Activated CD4-positive, alpha-beta T cell treated with anti-CD3 and anti-CD28 coated beads for 36 hours (primary cell): ENCODE data around the gene ACSM4. TPM values are rescaled to one million over a fixed set of nuclear protein-coding genes. Genes with fewer than 3 reads are reported as not detected.
"Not testable (repeated sequence)": the region's sequence is repeated elsewhere in the genome, so short reads cannot be mapped to it uniquely, and the experiment has no call there.

Experiments used
- ATAC-seq: fragments of 200-7000 bp; cut with Tn5 transposase; one replicate; pipeline ENCODE4 v1.10.0; 2021; ENCODE audit warnings: mild to moderate bottlenecking, moderate library complexity
- CTCF ChIA-PET: fragments of 350-600 bp; sonication (Branson Sonifier 250); formaldehyde crosslinking; loops from one replicate; lab custom pipeline; 2021; ENCODE audit warnings: antibody characterized with exemption; lab: Charles Lee
- POLR2A ChIA-PET: fragments of 350-600 bp; sonication (Branson Sonifier 250); formaldehyde crosslinking; loops from one replicate; lab custom pipeline; 2021; ENCODE audit warnings: antibody characterized with exemption, inconsistent platforms; lab: Charles Lee
- DNase-seq: peaks from one replicate; pipeline ENCODE4 v3.0.0-alpha.2; 2020
- H3K27ac Mint-ChIP-seq: one replicate; pipeline ENCODE4 v1.8.0; 2021; ENCODE audit warnings: mixed read lengths
- H3K27me3 Mint-ChIP-seq: one replicate; pipeline ENCODE4 v1.8.0; 2021; ENCODE audit warnings: mixed read lengths
- H3K36me3 Mint-ChIP-seq: one replicate; pipeline ENCODE4 v1.8.0; 2021; ENCODE audit warnings: low read depth, mixed read lengths
- H3K4me1 Mint-ChIP-seq: one replicate; pipeline ENCODE4 v1.8.0; 2021; ENCODE audit warnings: mixed read lengths
- H3K4me3 Mint-ChIP-seq: one replicate; pipeline ENCODE4 v1.8.0; 2021; ENCODE audit warnings: mild to moderate bottlenecking, moderate library complexity, mixed read lengths
- H3K9me3 Mint-ChIP-seq: one replicate; pipeline ENCODE4 v1.8.0; 2021; ENCODE audit warnings: low read depth, mixed read lengths
- intact Hi-C, 2 experiments: fragments of 100-400 bp; cut with DNase I in 1 of 2; cut with micrococcal nuclease in 1 of 2; formaldehyde crosslinking; loops; one replicate each; pipeline versions ENCODE4 v1.14.2 to v1.15.1; 2022 to 2024; cut with DNase I, micrococcal nuclease
- total RNA-seq, 2 experiments: library from RNA; stranded (reverse); gene quantifications; one replicate each; pipeline ENCODE4 v1.2.3, GENCODE V29; 2021

ACSM4 gene
- total RNA-seq, 2 experiments from 2014 or later: not detected

GRCh38 chr12:7295529-7295928, 8.3 kb upstream of the ACSM4 start:
- Mint-ChIP-seq H3K27me3 (peaks cover 11% of the 10 kb centered on the region), H3K36me3 (no peaks in the 10 kb centered on the region), H3K4me1 (no peaks in the 10 kb centered on the region), H3K9me3 (peaks cover 3% of the 10 kb centered on the region), H3K4me3 (no peak overlapping the region), H3K27ac (no peak overlapping the region)
- intact Hi-C loops: no loop called here
- CTCF ChIA-PET: interaction anchor here (0.6 to 0.8 kb wide), 2 partner anchors 9 to 13 kb away, joined by 3 to 4 read pairs; no protein-coding TSS in a partner anchor
- DNase-seq: no peak
- no peak for ATAC-seq
- POLR2A ChIA-PET: no interaction called here

DNA sequence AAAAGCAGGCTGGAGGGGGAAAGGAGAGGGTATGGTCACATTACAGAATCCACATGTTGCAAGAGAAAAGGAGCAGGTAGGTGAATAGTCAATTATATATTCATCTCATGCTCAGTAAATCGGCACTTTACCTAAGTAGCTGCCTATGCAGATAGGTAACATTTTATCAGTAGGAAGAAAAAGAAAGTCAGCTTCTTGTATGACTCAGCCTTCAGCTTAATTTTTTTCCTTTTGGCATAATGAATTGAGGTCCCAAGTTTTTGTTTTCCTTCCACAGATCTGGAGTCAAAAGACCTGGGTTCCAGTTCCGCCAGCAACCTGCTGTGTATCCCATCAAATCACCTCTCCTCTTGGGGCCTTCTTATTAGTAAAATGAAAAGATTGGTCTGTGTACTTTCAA, 6.0 kb upstream of the ACSM4 start:
- H3K36me3 Mint-ChIP-seq: no peaks in the 10 kb centered on the region
- H3K9me3 Mint-ChIP-seq: no peaks in the 10 kb centered on the region
- POLR2A ChIA-PET: no interaction called here
- no peak overlapping the region for H3K4me3 Mint-ChIP-seq
- ATAC-seq (no peak), DNase-seq (no peak)
- intact Hi-C loops: no loop called here
- H3K27ac Mint-ChIP-seq: no peak overlapping the region
- H3K4me1 Mint-ChIP-seq: no peaks in the 10 kb centered on the region
- CTCF ChIA-PET: interaction anchor here (0.9 to 1.4 kb wide), 3 partner anchors 8 to 32 kb away, joined by 3 read pairs; no protein-coding TSS in a partner anchor
- H3K27me3 Mint-ChIP-seq: peaks cover 11% of the 10 kb centered on the region

GRCh38 chr12:7302266-7302986, 1.4 kb upstream of the ACSM4 start:
- ChIA-PET CTCF (no interaction called here), POLR2A (no interaction called here)
- intact Hi-C loops: no loop called here
- H3K27ac Mint-ChIP-seq: no peak overlapping the region
- no peak overlapping the region for H3K4me3 Mint-ChIP-seq
- H3K27me3 Mint-ChIP-seq: peaks cover 6% of the 10 kb centered on the region
- no peaks in the 10 kb centered on the region for H3K4me1 Mint-ChIP-seq
- ATAC-seq (no peak), DNase-seq (no peak)
- H3K9me3 Mint-ChIP-seq: no peaks in the 10 kb centered on the region
- no peaks in the 10 kb centered on the region for H3K36me3 Mint-ChIP-seq

- H3K4me3 Mint-ChIP-seq: no peak overlapping the region
- POLR2A ChIA-PET: no interaction called here
Measured at GRCh38 chr12:7303230-7303629, 642 bp upstream of the ACSM4 start.

DNA sequence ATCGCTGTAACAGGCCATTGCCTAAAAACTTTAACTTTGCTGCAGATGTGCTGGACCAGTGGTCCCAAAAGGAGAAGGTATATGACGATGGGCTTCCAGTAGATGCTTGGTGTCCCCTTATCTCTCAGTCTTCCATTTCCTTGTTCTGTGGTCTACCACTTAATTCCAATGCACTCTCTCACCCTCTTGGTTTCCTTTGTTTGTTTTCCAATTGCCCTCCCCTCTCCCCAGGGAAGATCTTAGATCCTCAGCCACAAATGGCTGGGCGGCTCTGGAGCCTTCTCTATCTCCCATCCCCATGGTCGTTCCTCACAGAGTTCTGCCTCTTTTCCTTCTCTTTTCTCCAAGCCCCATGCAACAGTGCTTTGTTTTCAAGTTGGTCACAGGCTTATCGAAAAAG, 584 bp downstream of the ACSM4 start:
- H3K4me3 Mint-ChIP-seq: no peak overlapping the region
- no peak overlapping the region for H3K27ac Mint-ChIP-seq
- no peaks in the 10 kb centered on the region for H3K4me1 Mint-ChIP-seq
- no peak for ATAC-seq
- intact Hi-C loops: no loop called here
- H3K27me3 Mint-ChIP-seq: peaks cover 1% of the 10 kb centered on the region
- POLR2A ChIA-PET: no interaction called here
- DNase-seq: no peak
- H3K36me3 Mint-ChIP-seq: no peaks in the 10 kb centered on the region
- H3K9me3 Mint-ChIP-seq: no peaks in the 10 kb centered on the region
- CTCF ChIA-PET: interaction anchor here (0.8 kb wide), 1 partner anchor 9 kb away, joined by 3 read pairs; no protein-coding TSS in a partner anchor

More at GRCh38 chr12:7303230-7303629, 642 bp upstream of the ACSM4 start:
- H3K9me3 Mint-ChIP-seq: no peaks in the 10 kb centered on the region
- ATAC-seq (no peak), DNase-seq (no peak)
- H3K27me3 Mint-ChIP-seq: peaks cover 6% of the 10 kb centered on the region
- no peak overlapping the region for H3K27ac Mint-ChIP-seq
- CTCF ChIA-PET: interaction anchor here (0.6 kb wide), 1 partner anchor 140 kb away, joined by 3 read pairs; no protein-coding TSS in a partner anchor
- H3K4me1 Mint-ChIP-seq: no peaks in the 10 kb centered on the region
- no peaks in the 10 kb centered on the region for H3K36me3 Mint-ChIP-seq
- intact Hi-C loops: no loop called here

DNA sequence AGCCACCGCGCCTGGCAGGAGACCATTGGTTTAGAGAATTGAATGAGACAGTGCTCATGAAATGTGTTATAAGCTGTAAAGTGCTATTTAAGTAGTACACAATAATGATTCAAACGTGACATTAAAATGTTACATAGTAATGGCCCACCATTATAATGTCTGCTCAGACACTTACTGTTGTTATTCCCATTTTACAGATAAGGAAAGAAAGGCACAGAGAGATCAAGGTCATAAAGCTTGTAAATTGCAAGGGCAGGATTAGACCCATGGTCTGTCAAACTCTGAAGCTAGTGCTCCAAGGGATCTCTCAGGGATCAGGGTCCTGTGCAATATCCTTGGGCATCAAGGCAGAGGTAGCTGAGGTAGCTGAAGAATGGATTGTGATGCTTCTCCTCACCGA, 6.2 kb downstream of the ACSM4 start:
- DNase-seq: no peak
- H3K36me3 Mint-ChIP-seq: no peaks in the 10 kb centered on the region
- no peaks in the 10 kb centered on the region for H3K4me1 Mint-ChIP-seq
- intact Hi-C loops: no loop called here
- CTCF ChIA-PET: interaction anchor here (1.0 kb wide), 1 partner anchor 151 kb away, joined by 3 read pairs; no protein-coding TSS in a partner anchor
- H3K9me3 Mint-ChIP-seq: no peaks in the 10 kb centered on the region
- H3K4me3 Mint-ChIP-seq: no peak overlapping the region
- ATAC-seq: no peak
- POLR2A ChIA-PET: no interaction called here
- peaks cover 1% of the 10 kb centered on the region for H3K27me3 Mint-ChIP-seq
- H3K27ac Mint-ChIP-seq: no peak overlapping the region

GRCh38 chr12:7319930-7320329, 16.1 kb downstream of the ACSM4 start:
- ChIA-PET POLR2A (interaction anchor here (0.7 kb wide), 1 partner anchor 110 kb away, joined by 3 read pairs; no protein-coding TSS in a partner anchor), CTCF (interaction anchor here (1.1 to 1.4 kb wide), 2 partner anchors 10 to 61 kb away, joined by 3 to 6 read pairs; no protein-coding TSS in a partner anchor)
- Mint-ChIP-seq H3K9me3 (no peaks in the 10 kb centered on the region), H3K27ac (no peak overlapping the region), H3K4me1 (no peaks in the 10 kb centered on the region), H3K36me3 (no peaks in the 10 kb centered on the region), H3K27me3 (no peaks in the 10 kb centered on the region), H3K4me3 (no peak overlapping the region)
- DNase-seq (no peak), ATAC-seq (no peak)
- intact Hi-C loops: no loop called here

DNA sequence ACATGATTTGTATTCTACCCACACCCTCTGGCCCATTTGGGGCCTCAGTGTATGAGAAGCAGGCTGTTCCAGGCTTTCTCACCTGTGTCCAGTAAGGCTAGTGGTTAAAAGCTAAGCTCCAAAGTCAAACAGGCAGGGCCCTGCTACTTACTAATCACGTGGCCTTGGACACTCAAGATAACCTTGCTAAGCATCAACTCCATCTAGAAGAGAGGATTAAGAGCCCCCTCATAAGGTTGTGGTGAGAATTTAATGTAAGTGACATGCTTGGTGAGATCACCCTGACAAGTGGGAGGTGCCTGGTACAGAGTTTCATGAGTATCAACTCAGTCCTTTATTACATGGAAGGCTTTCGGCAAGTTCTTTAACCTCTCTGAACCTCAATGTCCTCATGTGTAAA, 17.8 kb downstream of the ACSM4 start:
- Mint-ChIP-seq H3K4me1 (no peaks in the 10 kb centered on the region), H3K27me3 (no peaks in the 10 kb centered on the region), H3K36me3 (no peaks in the 10 kb centered on the region), H3K9me3 (no peaks in the 10 kb centered on the region), H3K4me3 (no peak overlapping the region), H3K27ac (no peak overlapping the region)
- ChIA-PET POLR2A (interaction anchor here (0.6 kb wide), 1 partner anchor 55 kb away, joined by 3 read pairs; no protein-coding TSS in a partner anchor), CTCF (no interaction called here)
- intact Hi-C loops: no loop called here
- DNase-seq (no peak), ATAC-seq (no peak)

DNA sequence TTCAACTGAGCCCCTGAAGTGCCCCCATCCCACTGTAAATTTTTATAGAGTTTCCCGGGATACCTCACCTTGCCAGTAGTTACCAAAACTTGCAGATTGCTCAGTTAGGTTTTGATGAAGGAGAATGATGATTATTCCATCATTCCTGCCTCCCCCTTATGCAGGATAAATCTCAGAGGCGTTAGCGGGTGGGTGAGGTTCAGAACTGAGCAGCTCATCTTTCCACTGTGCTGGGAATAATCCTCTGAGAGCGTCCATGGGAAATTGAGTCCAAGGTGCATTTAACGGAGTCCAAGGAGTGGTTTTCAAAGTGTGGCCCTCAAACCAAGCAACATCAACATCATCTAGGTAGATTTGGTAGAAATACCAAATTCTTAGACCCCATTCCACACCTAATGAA, 18.7 kb downstream of the ACSM4 start:
- Mint-ChIP-seq H3K27me3 (peaks cover 2% of the 10 kb centered on the region), H3K9me3 (no peaks in the 10 kb centered on the region), H3K27ac (no peak overlapping the region), H3K4me3 (no peak overlapping the region), H3K36me3 (no peaks in the 10 kb centered on the region), H3K4me1 (no peaks in the 10 kb centered on the region)
- DNase-seq (no peak), ATAC-seq (no peak)
- ChIA-PET POLR2A (no interaction called here), CTCF (no interaction called here)
- intact Hi-C loops: no loop called here

DNA sequence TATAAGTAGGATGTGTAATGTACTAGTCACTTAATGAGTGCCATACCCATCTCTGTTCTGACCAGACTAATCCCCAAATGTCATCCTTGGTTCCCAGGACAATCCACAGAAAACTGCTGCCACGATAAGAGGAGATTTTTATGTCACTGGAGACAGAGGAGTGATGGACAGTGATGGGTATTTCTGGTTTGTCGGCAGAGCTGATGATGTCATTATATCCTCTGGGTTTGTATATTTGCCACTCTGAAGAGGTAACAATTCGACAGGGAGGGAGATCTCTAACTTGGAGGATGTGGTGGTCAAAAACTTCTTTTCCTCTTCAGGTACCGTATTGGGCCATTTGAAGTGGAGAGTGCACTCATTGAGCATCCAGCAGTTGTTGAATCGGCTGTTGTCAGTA, 20.3 kb downstream of the ACSM4 start:
- POLR2A ChIA-PET: no interaction called here
- CTCF ChIA-PET: no interaction called here
- ATAC-seq: no peak

DNA sequence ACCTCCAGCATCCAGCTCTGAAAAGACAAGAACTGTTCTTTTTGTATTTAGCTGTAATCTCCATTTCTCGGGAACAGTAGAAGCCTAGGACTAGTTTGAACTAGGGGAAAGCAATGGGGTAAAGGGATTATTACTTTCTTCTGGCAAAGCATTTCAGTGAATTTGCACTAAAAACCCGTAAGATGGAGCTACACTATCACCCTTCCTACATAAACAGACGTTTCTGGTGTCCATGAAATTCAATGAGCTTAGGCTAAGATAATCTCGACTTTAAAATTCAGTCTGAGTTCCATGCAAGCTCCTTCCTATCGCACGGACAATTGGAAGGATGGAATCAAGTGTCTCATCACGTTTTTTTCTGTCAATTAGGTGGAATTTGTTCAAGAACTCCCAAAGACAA, 24.0 kb downstream of the ACSM4 start:
- Mint-ChIP-seq H3K4me1 (no peaks in the 10 kb centered on the region), H3K27ac (no peak overlapping the region), H3K4me3 (no peak overlapping the region), H3K27me3 (peaks cover 14% of the 10 kb centered on the region), H3K36me3 (no peaks in the 10 kb centered on the region), H3K9me3 (peaks cover 4% of the 10 kb centered on the region)
- CTCF ChIA-PET: interaction anchor here (0.6 to 1.2 kb wide), 6 partner anchors 10 to 310 kb away, joined by 3 to 5 read pairs (median 3); no protein-coding TSS in a partner anchor
- ATAC-seq (no peak), DNase-seq (no peak)
- POLR2A ChIA-PET: no interaction called here
- intact Hi-C loops: no loop called here

More for the DNA sequence above, 20.3 kb downstream of the ACSM4 start:
- intact Hi-C loops: no loop called here
- Mint-ChIP-seq H3K36me3 (no peaks in the 10 kb centered on the region), H3K4me1 (no peaks in the 10 kb centered on the region), H3K4me3 (no peak overlapping the region), H3K27me3 (peaks cover 8% of the 10 kb centered on the region), H3K27ac (no peak overlapping the region), H3K9me3 (no peaks in the 10 kb centered on the region)
- no peak for DNase-seq

GRCh38 chr12:7337790-7338189, 33.9 kb downstream of the ACSM4 start:
- H3K27ac Mint-ChIP-seq, DNase-seq, ATAC-seq, H3K4me1 Mint-ChIP-seq, H3K36me3 Mint-ChIP-seq, POLR2A ChIA-PET, CTCF ChIA-PET, H3K27me3 Mint-ChIP-seq, intact Hi-C loops, H3K9me3 Mint-ChIP-seq, H3K4me3 Mint-ChIP-seq: not testable (repeated sequence)
